HG02938 (cell line): ENCODE results near the gene BNIPL.

Experiments used
- ATAC-seq: cut with Tn5 transposase; IDR thresholded peaks from one replicate; pipeline ENCODE4 v1.9.1; 2021; ENCODE audit warnings: mild to moderate bottlenecking, moderate library complexity; ENCODE audit not compliant: unreplicated experiment

Gene BNIPL

GRCh38 chr1:151036356-151036755 is at the start of gene BNIPL:
Gene BNIPL, plus strand, starts transcription at chr1:151036586. Its CDS starts 140 bp downstream, at chr1:151036726.
- ATAC-seq = no peak

- ATAC-seq = no peak
These were observed 48.5 kb upstream of the BNIPL start for GRCh38 chr1:150987924-150988323.

- ATAC-seq = no peak
These were observed 43.8 kb upstream of the BNIPL start for GRCh38 chr1:150992626-150993025.

- ATAC-seq = no peak
These were observed 42.1 kb upstream of the BNIPL start for GRCh38 chr1:150994248-150994647.

GRCh38 chr1:150995460-150995859 is 40.9 kb upstream of the BNIPL start:
- ATAC-seq = no peak

- no peak for ATAC-seq
These were observed 40.5 kb upstream of the BNIPL start for GRCh38 chr1:150995896-150996295.

- no peak for ATAC-seq
These were observed 39.1 kb upstream of the BNIPL start for GRCh38 chr1:150997126-150997872.

- no peak for ATAC-seq
These were observed 38.4 kb upstream of the BNIPL start for GRCh38 chr1:150997949-150998348.

GRCh38 chr1:150999051-150999674 is 37.2 kb upstream of the BNIPL start:
- ATAC-seq = no peak

- ATAC-seq = no peak
These were observed 36.5 kb upstream of the BNIPL start for GRCh38 chr1:150999926-151000325.

GRCh38 chr1:151000408-151000807 is 36.0 kb upstream of the BNIPL start:
- ATAC-seq = no peak

- no peak for ATAC-seq
These were observed 34.8 kb upstream of the BNIPL start for GRCh38 chr1:151001602-151002001.

GRCh38 chr1:151002051-151002450 is 34.3 kb upstream of the BNIPL start:
- no peak for ATAC-seq

GRCh38 chr1:151002611-151003010 is 33.8 kb upstream of the BNIPL start:
- no peak for ATAC-seq

GRCh38 chr1:151003180-151003579 is 33.2 kb upstream of the BNIPL start:
- no peak for ATAC-seq

- no peak for ATAC-seq
These were observed 30.6 kb upstream of the BNIPL start for GRCh38 chr1:151005729-151006319.

- ATAC-seq = no peak
These were observed 29.9 kb upstream of the BNIPL start, which contains the start of gene MINDY1 for GRCh38 chr1:151006327-151007052. Gene MINDY1, minus strand, starts transcription at chr1:151006902. Its CDS starts 4,285 bp downstream, at chr1:151002617.

GRCh38 chr1:151007853-151008243 is 28.5 kb upstream of the BNIPL start:
- no peak for ATAC-seq

GRCh38 chr1:151008244-151009205 is 27.9 kb upstream of the BNIPL start, which contains the start of gene PRUNE1:
Gene PRUNE1, plus strand, starts transcription at chr1:151008449. Its CDS starts 184 bp downstream, at chr1:151008633.
- ATAC-seq = peak; percentile 55

- no peak for ATAC-seq
These were observed 27.2 kb upstream of the BNIPL start for GRCh38 chr1:151009206-151009587.
